Suprapubic skin (tissue), 4 donors: ENCODE measurements around the gene STIM1.

Experiments used
- EP300 ChIP-seq: sonication (generic); formaldehyde crosslinking; IDR thresholded peaks from one replicate; pipeline ENCODE4 v1.6.1; 2017; ENCODE audit warnings: antibody characterized with exemption
- POLR2A ChIP-seq, 2 donors: fragments of 450-650 bp; IDR thresholded peaks; one replicate each; pipeline ENCODE4 v1.6.1; 2017; ENCODE audit warnings: antibody characterized with exemption in 2 of 2, mild to moderate bottlenecking in 2 of 2, moderate library complexity in 2 of 2
- POLR2AphosphoS5 ChIP-seq, 3 donors: sonication (generic); formaldehyde crosslinking; IDR thresholded peaks; one replicate each; pipeline ENCODE4 v1.6.1; 2017; ENCODE audit warnings: antibody characterized with exemption in 3 of 3
- TF ChIP-seq, protein P1 (sequence below), 2 donors: fragments of 200-600 bp in 1 of 2; fragments of 450-650 bp in 1 of 2; sonication (generic) in 1 of 2; IDR thresholded peaks; one replicate each; pipeline ENCODE4 v1.5.1; 2016 to 2019; ENCODE audit warnings: antibody characterized with exemption in 2 of 2, mild to moderate bottlenecking in 1 of 2, moderate library complexity in 1 of 2

DNA sequence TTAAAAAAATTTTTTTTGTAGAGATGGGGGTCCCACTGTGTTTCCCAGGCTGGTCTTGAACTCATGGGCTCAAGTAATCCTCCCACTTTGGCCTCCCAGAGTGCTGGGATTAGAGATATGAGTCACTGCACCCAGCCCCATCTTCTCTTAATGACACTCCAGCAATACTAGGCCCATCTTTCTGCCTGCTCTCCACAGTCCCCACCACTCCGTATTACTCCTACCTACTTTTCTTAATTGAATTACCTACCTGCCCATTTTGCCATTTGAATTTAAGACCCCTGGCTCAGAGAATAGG lies 2.0 kb upstream of the STIM1 start:
- TF ChIP-seq, protein P1, sequence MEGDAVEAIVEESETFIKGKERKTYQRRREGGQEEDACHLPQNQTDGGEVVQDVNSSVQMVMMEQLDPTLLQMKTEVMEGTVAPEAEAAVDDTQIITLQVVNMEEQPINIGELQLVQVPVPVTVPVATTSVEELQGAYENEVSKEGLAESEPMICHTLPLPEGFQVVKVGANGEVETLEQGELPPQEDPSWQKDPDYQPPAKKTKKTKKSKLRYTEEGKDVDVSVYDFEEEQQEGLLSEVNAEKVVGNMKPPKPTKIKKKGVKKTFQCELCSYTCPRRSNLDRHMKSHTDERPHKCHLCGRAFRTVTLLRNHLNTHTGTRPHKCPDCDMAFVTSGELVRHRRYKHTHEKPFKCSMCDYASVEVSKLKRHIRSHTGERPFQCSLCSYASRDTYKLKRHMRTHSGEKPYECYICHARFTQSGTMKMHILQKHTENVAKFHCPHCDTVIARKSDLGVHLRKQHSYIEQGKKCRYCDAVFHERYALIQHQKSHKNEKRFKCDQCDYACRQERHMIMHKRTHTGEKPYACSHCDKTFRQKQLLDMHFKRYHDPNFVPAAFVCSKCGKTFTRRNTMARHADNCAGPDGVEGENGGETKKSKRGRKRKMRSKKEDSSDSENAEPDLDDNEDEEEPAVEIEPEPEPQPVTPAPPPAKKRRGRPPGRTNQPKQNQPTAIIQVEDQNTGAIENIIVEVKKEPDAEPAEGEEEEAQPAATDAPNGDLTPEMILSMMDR (IDR thresholded peaks at IDR 0.05), result no peak
- no peak for TF ChIP-seq EP300
- no peak for TF ChIP-seq POLR2A (IDR thresholded peaks at IDR 0.05)
- no peak for TF ChIP-seq POLR2AphosphoS5 (IDR thresholded peaks at IDR 0.05)
